SK-N-SH (cell line): ENCODE data around the gene AP1S3.

Source experiments
- TAF1 ChIP-seq: IDR thresholded peaks from 2 replicates; pipeline ENCODE4 v1.6.1; 2012; ENCODE audit warnings: low read depth, mild to moderate bottlenecking, low read length, moderate library complexity, borderline replicate concordance
- TF ChIP-seq, protein P1 (sequence below): fragments of 200-600 bp; sonication (generic); IDR thresholded peaks from 2 replicates; pipeline ENCODE4 v1.6.1; 2017; ENCODE audit warnings: antibody characterized with exemption, mild to moderate bottlenecking, moderate library complexity

DNA sequence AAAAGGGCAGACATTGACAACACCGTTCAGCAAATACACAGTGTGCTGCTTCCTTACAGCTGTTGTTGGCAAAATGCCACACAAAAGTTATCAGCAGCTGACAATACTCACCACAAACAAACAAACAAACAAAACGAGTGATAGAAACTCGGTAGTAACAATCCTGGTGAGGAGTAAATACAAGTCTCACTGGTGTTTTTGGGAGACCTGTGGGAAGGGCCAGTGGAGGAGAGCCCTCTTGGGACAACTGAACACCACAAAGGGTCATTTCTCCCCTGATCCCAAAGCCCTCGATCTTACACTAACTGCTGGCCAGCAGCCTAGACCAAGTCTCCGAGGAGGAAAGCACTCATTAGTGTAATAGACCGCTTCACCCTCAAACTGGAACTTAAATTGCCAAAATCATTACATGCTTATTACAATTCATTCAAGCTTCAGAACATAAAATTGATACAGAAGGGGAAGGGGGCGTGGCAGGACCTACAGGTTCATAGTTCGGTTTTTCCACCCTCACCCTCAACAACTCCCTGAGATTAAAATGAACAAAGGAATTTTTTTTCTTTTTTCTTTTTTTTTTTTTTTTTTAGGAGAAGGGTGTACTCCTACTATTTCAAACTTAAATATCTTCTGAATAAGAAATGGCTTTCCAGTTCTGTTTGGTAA, 5.0 kb downstream of the AP1S3 start:
- no peak for TF ChIP-seq TAF1
- TF ChIP-seq, protein P1, sequence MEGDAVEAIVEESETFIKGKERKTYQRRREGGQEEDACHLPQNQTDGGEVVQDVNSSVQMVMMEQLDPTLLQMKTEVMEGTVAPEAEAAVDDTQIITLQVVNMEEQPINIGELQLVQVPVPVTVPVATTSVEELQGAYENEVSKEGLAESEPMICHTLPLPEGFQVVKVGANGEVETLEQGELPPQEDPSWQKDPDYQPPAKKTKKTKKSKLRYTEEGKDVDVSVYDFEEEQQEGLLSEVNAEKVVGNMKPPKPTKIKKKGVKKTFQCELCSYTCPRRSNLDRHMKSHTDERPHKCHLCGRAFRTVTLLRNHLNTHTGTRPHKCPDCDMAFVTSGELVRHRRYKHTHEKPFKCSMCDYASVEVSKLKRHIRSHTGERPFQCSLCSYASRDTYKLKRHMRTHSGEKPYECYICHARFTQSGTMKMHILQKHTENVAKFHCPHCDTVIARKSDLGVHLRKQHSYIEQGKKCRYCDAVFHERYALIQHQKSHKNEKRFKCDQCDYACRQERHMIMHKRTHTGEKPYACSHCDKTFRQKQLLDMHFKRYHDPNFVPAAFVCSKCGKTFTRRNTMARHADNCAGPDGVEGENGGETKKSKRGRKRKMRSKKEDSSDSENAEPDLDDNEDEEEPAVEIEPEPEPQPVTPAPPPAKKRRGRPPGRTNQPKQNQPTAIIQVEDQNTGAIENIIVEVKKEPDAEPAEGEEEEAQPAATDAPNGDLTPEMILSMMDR, result no peak
